Osteoblast (primary cell): ENCODE measurements around the gene KMT5C. TPM values are rescaled to one million over a fixed set of nuclear protein-coding genes. Genes with fewer than 3 reads are reported as not detected.

Experiments
- DNase-seq: peaks from one replicate; pipeline ENCODE4 v3.0.0; 2011; ENCODE audit warnings: low spot score, mixed read lengths; ENCODE audit not compliant: insufficient read length; ENCODE audit errors: missing footprints
- H2AFZ ChIP-seq: 2 replicates; pipeline ENCODE4 v1.6.0; 2011; ENCODE audit warnings: mild to moderate bottlenecking, low read length
- H3K27ac ChIP-seq: 2 replicates; pipeline ENCODE4 v1.5.1; 2011; ENCODE audit warnings: mild to moderate bottlenecking, low read depth, low read length, moderate library complexity
- H3K27me3 ChIP-seq: 2 replicates; pipeline ENCODE4 v1.6.0; 2012; ENCODE audit warnings: mild to moderate bottlenecking, control low read depth, inconsistent platforms, low read length, moderate library complexity; ENCODE audit not compliant: insufficient read depth
- H3K36me3 ChIP-seq: 2 replicates; pipeline ENCODE4 v1.5.1; 2011; ENCODE audit warnings: mild to moderate bottlenecking, low read length, control low read depth, moderate library complexity; ENCODE audit not compliant: insufficient read depth
- H3K4me1 ChIP-seq: 2 replicates; pipeline ENCODE4 v1.5.1; 2011; ENCODE audit warnings: mild to moderate bottlenecking, low read length, control low read depth, moderate library complexity; ENCODE audit not compliant: insufficient read depth
- H3K4me2 ChIP-seq: 2 replicates; pipeline ENCODE4 v1.6.0; 2011; ENCODE audit warnings: mild to moderate bottlenecking, low read length; ENCODE audit not compliant: insufficient read depth
- H3K4me3 ChIP-seq: fragments of 200-600 bp; sonication (generic); 3 replicates; pipeline ENCODE4 v1.5.1; 2012; ENCODE audit warnings: mild to moderate bottlenecking, low read length, inconsistent platforms; ENCODE audit not compliant: insufficient read depth
- H3K79me2 ChIP-seq: 2 replicates; pipeline ENCODE4 v1.6.0; 2012; ENCODE audit warnings: mild to moderate bottlenecking, low read length, control low read depth, inconsistent platforms; ENCODE audit not compliant: insufficient read depth
- H3K9me3 ChIP-seq: 2 replicates; pipeline ENCODE4 v1.5.1; 2011; ENCODE audit warnings: low read depth, low read length, control low read depth
- H4K20me1 ChIP-seq: 2 replicates; pipeline ENCODE4 v1.6.0; 2012; ENCODE audit warnings: mild to moderate bottlenecking, low read length, control low read depth; ENCODE audit not compliant: insufficient read depth
- total RNA-seq: library from RNA; depleted of rRNA; stranded (reverse); fragments of >200 nt; gene quantifications from 2 replicates; pipeline ENCODE4 v1.2.3, GENCODE V29; 2012
- TF ChIP-seq, protein P1 (sequence below): IDR thresholded peaks from 2 replicates; pipeline ENCODE4 v1.5.1; 2011; ENCODE audit warnings: mild to moderate bottlenecking, low read depth, low read length, moderate library complexity; ENCODE audit errors: extremely low read depth

KMT5C gene
- total RNA-seq, 1 donor, result 10.9 TPM

DNA sequence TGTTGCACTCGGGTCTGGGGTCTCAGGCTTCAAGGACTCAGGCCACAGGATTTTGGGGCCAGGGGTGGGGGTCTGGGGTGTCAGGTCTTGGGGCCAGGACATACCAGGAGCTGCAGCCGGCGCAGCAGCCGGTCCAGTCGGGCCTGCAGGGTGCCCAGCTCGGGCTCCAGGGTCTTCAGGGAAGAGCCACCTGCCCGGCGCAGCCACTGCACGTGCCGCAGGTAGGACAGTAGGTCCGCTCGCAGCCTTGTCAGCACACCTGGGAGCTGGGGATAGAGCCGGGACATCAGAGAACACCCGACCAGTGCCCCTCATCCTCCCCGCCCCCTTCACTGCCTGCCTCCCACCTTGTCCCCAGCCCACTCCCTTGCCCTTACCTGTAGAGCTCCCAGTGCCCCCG, 28.4 kb downstream of the KMT5C start:
- Histone ChIP-seq H3K4me1 (peaks cover 15% of the 10 kb centered on the region), H3K4me2 (no peak overlapping the region), H3K27me3 (no peaks in the 10 kb centered on the region), H3K9me3 (no peaks in the 10 kb centered on the region), H4K20me1 (no peaks in the 10 kb centered on the region), H3K4me3 (no peak overlapping the region), H3K79me2 (no peaks in the 10 kb centered on the region), H3K36me3 (peaks cover 6% of the 10 kb centered on the region), H3K27ac (no peak overlapping the region), H2AFZ (no peak overlapping the region)
- DNase-seq, result no peak
- TF ChIP-seq, protein P1, sequence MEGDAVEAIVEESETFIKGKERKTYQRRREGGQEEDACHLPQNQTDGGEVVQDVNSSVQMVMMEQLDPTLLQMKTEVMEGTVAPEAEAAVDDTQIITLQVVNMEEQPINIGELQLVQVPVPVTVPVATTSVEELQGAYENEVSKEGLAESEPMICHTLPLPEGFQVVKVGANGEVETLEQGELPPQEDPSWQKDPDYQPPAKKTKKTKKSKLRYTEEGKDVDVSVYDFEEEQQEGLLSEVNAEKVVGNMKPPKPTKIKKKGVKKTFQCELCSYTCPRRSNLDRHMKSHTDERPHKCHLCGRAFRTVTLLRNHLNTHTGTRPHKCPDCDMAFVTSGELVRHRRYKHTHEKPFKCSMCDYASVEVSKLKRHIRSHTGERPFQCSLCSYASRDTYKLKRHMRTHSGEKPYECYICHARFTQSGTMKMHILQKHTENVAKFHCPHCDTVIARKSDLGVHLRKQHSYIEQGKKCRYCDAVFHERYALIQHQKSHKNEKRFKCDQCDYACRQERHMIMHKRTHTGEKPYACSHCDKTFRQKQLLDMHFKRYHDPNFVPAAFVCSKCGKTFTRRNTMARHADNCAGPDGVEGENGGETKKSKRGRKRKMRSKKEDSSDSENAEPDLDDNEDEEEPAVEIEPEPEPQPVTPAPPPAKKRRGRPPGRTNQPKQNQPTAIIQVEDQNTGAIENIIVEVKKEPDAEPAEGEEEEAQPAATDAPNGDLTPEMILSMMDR, result no peak

DNA sequence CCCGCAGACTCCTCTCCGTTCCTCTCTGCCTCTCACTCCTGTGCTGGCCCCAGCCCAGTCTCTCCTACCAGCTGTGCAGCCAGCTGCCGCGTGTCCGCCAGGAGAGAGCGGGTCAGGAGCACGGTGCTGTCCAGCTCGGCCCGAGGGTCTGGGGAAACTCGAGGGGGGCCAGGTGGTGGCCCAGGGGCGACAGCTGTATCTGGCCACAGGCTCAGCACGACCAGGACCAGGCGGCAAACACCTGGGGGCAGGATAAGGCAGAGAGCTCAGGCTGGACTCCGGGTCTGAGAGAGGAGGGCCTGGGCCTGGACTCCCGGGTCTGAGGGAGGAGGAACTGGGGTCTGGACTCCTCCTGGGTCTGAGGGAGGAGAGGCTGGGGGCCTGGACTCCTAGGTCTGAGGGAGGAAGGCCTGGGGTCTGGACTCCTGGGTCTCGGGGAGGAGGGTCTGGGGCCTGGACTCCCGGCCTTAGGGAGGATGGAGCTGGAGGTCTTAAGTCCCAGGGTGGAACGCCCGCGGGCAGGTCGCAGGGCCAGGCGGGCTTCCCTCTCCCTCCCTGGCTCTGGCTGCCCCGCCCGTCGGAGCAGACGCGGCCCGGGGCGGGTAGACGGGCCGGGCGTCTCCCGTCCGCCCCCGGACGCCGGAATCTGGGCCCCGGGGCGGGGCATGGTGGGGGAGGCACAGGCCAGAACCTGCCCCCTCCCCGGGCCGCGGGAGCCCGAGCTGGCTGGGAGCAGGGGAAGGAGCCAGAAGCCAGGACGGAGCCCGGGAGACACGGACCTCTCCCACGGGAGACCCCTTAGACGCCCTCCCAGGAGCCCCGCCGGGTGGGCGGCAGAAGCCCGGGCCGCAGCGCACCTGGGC, 29.3 kb downstream of the KMT5C start:
- Histone ChIP-seq H3K4me2 (peak overlapping the region; percentile 67), H3K79me2 (no peaks in the 10 kb centered on the region), H3K4me1 (peaks cover 15% of the 10 kb centered on the region), H2AFZ (peak overlapping the region; percentile 15), H3K4me3 (peak overlapping the region; percentile 69), H3K27ac (peak overlapping the region; percentile 28), H4K20me1 (no peaks in the 10 kb centered on the region), H3K9me3 (no peaks in the 10 kb centered on the region), H3K27me3 (no peaks in the 10 kb centered on the region), H3K36me3 (peaks cover 6% of the 10 kb centered on the region)
- TF ChIP-seq, protein P1, result no peak
- peak; percentile 100 for DNase-seq

DNA sequence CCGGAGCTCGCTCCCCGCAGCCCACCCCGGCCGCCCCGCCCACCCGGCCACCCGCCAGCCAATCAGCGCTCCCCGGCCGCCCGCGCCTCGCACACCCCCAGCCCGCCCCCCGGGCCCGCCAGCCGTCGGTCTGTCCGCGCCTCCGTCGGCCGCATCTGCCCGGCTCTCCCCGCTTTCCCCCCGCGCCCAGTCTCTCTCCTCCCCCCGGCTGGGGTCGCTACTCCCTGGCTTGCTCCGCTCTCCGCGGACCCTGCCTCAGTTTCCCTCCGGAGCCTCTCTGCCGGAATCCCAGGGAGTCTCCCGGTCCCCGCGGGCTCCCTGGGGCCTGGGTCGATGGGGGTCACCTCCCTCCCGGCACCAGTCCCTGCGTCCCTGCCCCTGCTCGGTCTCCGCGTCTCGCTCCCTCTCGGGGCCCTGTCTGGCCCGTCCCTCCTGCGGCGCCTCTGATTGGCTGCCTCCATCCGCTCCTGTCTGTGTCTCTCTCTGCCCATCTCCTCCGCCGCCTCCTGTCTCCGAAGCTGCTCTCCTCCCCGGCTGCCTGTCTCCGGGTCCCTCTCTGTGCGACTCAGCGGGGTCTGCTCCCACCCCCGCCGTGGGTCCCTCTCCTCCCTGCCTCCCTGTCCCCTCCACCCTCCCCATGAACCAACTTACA, 30.1 kb downstream of the KMT5C start:
- peak overlapping the region; percentile 51 for H2AFZ ChIP-seq
- no peaks in the 10 kb centered on the region for H3K27me3 ChIP-seq
- TF ChIP-seq, protein P1, result no peak
- H3K4me2 ChIP-seq, result peak overlapping the region; percentile 79
- H3K4me3 ChIP-seq, result peak overlapping the region; percentile 77
- H3K9me3 ChIP-seq, result no peaks in the 10 kb centered on the region
- H3K4me1 ChIP-seq, result peaks cover 21% of the 10 kb centered on the region
- H3K79me2 ChIP-seq, result no peaks in the 10 kb centered on the region
- H3K27ac ChIP-seq, result peak overlapping the region; percentile 51
- no peaks in the 10 kb centered on the region for H4K20me1 ChIP-seq
- H3K36me3 ChIP-seq, result peaks cover 6% of the 10 kb centered on the region
- peak; percentile 100 for DNase-seq
